ENCODE results near the gene EML2.

DNA sequence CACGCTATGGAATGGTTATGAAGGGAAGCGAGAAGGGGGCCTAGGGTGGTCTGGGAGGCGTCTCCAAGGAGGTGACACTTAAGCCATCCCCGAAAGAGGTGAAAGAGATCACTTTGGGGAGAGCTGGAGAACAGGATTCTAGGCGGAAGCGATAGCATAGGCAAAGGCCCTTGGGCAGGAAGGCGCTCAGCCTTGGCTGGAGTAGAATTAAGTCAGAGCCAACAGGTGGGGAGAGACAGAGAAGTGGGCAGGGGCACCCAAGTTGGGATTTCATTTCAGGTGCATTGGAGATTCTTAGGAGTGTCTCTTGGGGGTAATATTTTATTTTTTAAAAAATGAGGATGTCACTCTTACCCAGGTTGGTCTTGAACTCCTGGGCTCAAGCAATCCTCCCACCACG, 42.9 kb upstream of the EML2 start:
- TF ChIP-seq, protein P1, sequence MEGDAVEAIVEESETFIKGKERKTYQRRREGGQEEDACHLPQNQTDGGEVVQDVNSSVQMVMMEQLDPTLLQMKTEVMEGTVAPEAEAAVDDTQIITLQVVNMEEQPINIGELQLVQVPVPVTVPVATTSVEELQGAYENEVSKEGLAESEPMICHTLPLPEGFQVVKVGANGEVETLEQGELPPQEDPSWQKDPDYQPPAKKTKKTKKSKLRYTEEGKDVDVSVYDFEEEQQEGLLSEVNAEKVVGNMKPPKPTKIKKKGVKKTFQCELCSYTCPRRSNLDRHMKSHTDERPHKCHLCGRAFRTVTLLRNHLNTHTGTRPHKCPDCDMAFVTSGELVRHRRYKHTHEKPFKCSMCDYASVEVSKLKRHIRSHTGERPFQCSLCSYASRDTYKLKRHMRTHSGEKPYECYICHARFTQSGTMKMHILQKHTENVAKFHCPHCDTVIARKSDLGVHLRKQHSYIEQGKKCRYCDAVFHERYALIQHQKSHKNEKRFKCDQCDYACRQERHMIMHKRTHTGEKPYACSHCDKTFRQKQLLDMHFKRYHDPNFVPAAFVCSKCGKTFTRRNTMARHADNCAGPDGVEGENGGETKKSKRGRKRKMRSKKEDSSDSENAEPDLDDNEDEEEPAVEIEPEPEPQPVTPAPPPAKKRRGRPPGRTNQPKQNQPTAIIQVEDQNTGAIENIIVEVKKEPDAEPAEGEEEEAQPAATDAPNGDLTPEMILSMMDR (IDR thresholded peaks at IDR 0.05; ENCODE audit: borderline replicate concordance, extremely low read depth, low read length, poor library complexity, severe bottlenecking): no peak
- TF ChIP-seq EZH2 (IDR thresholded peaks at IDR 0.05; ENCODE audit: borderline replicate concordance, low read depth, low read length, severe bottlenecking): no peak
